OCI-LY7 (cell line): ENCODE data around the gene FOXJ3.

Experiments
- EZH2phosphoT487 ChIP-seq: fragments of 200-600 bp; sonication (generic); IDR thresholded peaks from 2 replicates; pipeline ENCODE4 v1.6.1; 2018; ENCODE audit warnings: low read depth, borderline replicate concordance, mild to moderate bottlenecking, mixed run types, antibody characterized with exemption, low read length, moderate library complexity, mixed read lengths
- TF ChIP-seq, protein P1 (sequence below): fragments of 200-600 bp; sonication (generic); conservative IDR thresholded peaks from 2 replicates; pipeline ENCODE4 v1.5.1; 2014; ENCODE audit warnings: mild to moderate bottlenecking, antibody characterized with exemption, low read length, moderate library complexity, mixed read lengths

DNA sequence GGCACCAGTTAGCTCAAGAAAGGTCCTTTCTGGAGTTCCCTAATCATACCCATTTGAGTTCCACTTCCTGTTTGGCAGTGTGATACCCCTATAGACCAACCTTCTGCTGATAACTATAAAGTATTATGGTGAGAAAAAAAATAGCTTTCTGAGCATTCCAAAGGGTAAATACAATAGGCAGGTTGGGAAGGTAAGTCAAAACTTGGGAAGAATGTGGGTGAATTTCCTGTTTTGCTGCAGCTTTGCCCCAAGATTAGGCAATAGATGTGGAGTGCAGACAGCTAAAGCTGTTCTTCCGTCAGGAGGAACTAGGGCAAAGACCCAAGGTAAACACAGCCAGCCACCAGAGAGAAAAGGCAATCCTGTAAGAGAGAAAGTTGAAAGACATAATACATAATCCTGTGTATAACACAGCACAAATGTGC, 120.6 kb downstream of the FOXJ3 start:
- TF ChIP-seq, protein P1, sequence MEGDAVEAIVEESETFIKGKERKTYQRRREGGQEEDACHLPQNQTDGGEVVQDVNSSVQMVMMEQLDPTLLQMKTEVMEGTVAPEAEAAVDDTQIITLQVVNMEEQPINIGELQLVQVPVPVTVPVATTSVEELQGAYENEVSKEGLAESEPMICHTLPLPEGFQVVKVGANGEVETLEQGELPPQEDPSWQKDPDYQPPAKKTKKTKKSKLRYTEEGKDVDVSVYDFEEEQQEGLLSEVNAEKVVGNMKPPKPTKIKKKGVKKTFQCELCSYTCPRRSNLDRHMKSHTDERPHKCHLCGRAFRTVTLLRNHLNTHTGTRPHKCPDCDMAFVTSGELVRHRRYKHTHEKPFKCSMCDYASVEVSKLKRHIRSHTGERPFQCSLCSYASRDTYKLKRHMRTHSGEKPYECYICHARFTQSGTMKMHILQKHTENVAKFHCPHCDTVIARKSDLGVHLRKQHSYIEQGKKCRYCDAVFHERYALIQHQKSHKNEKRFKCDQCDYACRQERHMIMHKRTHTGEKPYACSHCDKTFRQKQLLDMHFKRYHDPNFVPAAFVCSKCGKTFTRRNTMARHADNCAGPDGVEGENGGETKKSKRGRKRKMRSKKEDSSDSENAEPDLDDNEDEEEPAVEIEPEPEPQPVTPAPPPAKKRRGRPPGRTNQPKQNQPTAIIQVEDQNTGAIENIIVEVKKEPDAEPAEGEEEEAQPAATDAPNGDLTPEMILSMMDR: no peak
- TF ChIP-seq EZH2phosphoT487: no peak
